Tibial nerve (tissue), 3 donors: Measurements from ENCODE around the gene FBLN2.

ENCODE experiments used
- CTCF ChIP-seq, 5 experiments: fragments of 200-600 bp in 3 of 5; fragments of 450-650 bp in 2 of 5; sonication (generic) in 3 of 5; IDR thresholded peaks; one replicate each; pipeline ENCODE4 v1.5.1; 2016 to 2019; ENCODE audit warnings: antibody characterized with exemption in 5 of 5, mild to moderate bottlenecking in 3 of 5, moderate library complexity in 2 of 5
- POLR2A ChIP-seq, 2 donors: fragments of 450-650 bp; IDR thresholded peaks; one replicate each; pipeline ENCODE4 v1.6.1; 2017; ENCODE audit warnings: antibody characterized with exemption in 2 of 2, mild to moderate bottlenecking in 2 of 2, moderate library complexity in 2 of 2

DNA sequence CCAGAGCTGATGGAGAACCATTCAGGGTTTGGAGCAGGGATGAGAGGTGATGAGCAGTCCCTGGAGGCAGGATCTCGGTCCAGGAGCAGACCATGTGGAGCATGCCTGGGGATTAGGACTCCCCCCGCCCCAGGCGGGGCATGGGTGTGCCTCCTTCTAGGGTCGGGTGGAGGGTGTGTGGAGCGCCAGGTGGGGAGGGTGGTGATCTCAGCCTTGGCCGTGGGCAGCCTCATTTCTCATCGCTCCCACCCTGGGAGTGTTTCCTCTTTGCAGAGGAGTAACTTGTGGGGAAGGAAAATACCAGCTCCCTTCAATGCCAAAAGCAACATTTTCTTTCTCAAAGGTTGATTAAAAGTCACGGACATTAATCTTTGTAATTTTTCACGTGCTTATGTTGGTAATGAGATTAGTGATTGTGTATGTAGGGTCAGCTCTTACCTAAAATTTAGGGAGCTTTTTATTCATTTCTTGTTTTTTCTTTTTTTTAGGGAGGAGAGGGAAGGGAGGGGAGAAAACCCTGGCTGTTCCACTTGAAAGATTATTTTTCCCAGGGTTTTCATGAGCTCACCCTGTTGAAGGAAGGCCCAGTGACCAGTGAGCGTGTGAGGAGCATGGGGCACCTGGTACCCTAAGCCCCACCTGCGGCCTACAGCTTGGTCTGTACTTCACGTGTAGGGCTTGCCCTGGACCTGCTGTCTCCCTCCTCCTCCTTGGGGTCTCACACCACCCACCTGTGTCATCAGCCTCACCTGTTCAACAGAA is 11.0 kb downstream of the FBLN2 start:
- TF ChIP-seq POLR2A (IDR thresholded peaks at IDR 0.05) = no peak
- TF ChIP-seq CTCF (IDR thresholded peaks at IDR 0.05) = no peak
